HG03457 (cell line): Measurements from ENCODE around the gene SPEM3.
"Not testable (repeated sequence)": the region's sequence is repeated elsewhere in the genome, so short reads cannot be mapped to it uniquely, and the experiment has no call there.

Experiments used
- ATAC-seq: cut with Tn5 transposase; IDR thresholded peaks from one replicate; pipeline ENCODE4 v1.9.1; 2021; ENCODE audit warnings: moderate number of reproducible peaks; ENCODE audit not compliant: unreplicated experiment

The SPEM3 gene

GRCh38 chr17:7468804-7469389 lies 40.2 kb downstream of the SPEM3 start:
- no peak for ATAC-seq

- ATAC-seq, result not testable (repeated sequence)
Measured at GRCh38 chr17:7469843-7470242, 41.2 kb downstream of the SPEM3 start.

GRCh38 chr17:7470457-7470973 lies 41.9 kb downstream of the SPEM3 start:
- not testable (repeated sequence) for ATAC-seq

- no peak for ATAC-seq
Measured at GRCh38 chr17:7471729-7472128, 43.1 kb downstream of the SPEM3 start.

GRCh38 chr17:7474767-7475166 lies 46.1 kb downstream of the SPEM3 start:
- not testable (repeated sequence) for ATAC-seq

- no peak for ATAC-seq
Measured at GRCh38 chr17:7475764-7476422, 47.2 kb downstream of the SPEM3 start.

- ATAC-seq, result no peak
Measured at GRCh38 chr17:7476494-7476893, 47.8 kb downstream of the SPEM3 start.

- no peak for ATAC-seq
Measured at GRCh38 chr17:7476951-7477350, 48.3 kb downstream of the SPEM3 start.

GRCh38 chr17:7477392-7478275 lies 49.0 kb downstream of the SPEM3 start:
- no peak for ATAC-seq

GRCh38 chr17:7478276-7479212 lies 49.9 kb downstream of the SPEM3 start:
- ATAC-seq, result no peak

GRCh38 chr17:7479213-7480088 lies 50.8 kb downstream of the SPEM3 start, which contains the start of gene ZBTB4:
ZBTB4 (minus strand) TSS chr17:7479631; CDS start chr17:7466801, 12,830 bp downstream.
- no peak for ATAC-seq

- ATAC-seq, result no peak
Measured at GRCh38 chr17:7480089-7480384, 51.4 kb downstream of the SPEM3 start.

- not testable (repeated sequence) for ATAC-seq
Measured at GRCh38 chr17:7481275-7481674, 52.6 kb downstream of the SPEM3 start, which contains the start of gene SLC35G6. SLC35G6 (plus strand) TSS chr17:7481446; CDS start chr17:7481517, 71 bp downstream.

GRCh38 chr17:7481842-7482741 lies 53.4 kb downstream of the SPEM3 start:
- not testable (repeated sequence) for ATAC-seq
